DMS79 (cell line): ENCODE data around the gene BMPER.

ENCODE experiments used
- DNase-seq: peaks from one replicate; lab custom pipeline; 2025; lab: John Stamatoyannopoulos, UW

The BMPER gene

GRCh38 chr7:33970536-33970935 is 65.2 kb downstream of the BMPER start:
- no peak for DNase-seq

DNA sequence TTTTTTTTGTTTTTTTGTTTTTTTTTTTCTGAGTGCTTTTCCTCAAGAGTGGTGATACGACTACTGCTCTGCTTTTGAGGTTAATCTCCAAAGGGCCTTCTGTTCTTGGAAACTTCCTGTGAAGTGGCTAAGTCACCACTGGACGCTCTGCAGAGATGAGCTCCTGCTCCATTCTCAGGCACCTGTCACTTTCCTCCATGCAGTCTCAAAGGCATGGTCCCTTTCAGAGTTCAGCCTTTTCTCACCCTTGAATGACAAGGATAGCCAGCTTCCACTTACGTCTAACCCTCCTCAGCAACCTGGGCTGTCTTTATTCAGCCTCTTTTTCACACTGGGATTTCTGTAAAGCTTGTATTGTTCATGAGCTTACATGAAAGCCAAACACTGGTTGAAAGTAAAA is 65.8 kb downstream of the BMPER start:
- DNase-seq, result no peak

DNA sequence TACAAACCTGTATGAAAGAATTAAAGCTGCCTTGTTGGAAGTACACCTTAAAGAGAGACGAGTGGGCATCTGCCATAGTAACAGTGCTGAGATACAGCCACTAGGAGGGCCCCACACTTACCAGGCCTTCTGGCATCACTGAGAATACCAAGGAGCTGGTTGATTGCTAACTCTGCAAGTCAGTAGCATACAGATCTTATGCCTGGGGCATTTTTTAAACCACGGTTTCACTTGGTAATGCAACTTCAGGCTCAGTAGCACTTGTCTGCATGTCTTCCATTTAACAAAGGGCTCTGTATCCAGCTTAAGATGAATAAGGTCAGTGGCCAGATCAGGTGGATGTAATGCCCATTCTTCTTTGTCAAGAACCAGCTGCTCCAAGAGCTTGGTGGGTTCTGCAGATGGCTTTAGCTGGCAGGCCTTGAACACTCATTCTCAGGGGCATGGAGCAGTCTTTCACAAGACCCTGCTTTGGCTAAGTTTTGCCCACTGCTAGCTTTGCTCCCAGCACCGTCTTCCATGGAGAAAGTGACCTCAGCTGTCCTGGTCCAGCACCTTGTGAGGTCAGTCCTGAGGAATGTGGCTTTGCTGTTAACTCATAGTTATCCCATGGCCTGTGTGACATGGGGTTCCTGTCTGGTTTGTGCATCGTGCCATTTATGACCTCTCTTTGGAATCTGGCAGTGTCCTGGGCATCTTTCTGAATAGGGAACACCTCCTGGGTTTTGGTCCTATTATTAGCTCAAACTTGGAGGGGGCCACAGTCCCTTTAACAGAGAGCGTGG is 68.1 kb downstream of the BMPER start:
- DNase-seq, result no peak

DNA sequence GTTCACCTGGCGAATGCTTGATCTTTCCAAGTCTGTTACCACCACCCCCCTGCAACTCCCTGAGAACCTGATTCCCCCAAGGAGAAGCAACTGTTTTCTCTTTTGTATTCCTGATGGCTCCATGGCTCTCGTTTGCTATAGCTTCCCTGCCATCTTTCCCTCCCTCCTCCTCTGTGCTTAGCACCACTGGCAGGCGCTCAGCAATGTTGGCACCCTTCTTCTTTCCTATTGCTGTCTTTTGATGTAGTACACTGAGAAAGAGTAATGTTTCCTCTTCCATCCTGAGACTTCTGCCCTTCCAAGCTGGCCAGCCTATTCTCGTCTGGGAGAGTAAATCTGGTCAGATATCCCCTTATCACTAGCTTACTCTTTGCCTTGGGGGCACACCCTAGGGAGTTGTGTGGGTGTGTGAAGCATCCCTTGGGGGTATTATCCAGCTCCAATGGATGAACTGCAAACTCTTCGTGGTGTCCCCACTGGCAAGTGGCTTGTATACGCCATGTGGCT is 74.0 kb downstream of the BMPER start:
- no peak for DNase-seq

DNA sequence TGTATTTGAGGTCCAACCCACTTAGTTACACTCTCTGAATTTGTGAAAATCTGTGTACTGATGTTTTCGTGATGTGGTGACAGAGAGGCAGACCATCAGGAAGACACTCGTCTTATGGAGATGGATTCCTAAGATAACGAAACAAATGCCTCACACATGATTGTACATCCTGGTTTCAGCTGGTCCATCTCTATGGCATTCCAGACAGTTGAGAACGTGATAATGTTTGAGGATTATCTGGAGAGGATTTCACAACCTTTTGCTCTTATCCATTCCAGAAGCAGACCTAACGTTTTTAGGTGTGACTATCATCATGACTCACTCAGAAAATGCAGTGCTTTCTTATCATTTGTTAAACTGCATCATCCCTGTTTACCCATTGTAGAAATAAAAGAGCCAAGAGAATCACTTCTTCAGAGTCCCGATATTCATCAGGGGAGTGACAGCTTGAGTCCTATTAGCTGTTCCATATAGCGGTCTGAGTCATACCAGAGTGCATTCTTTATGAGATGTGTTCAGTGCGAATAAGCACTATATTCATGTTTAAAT is 74.5 kb downstream of the BMPER start:
- no peak for DNase-seq

- DNase-seq, result no peak
Measured at GRCh38 chr7:33981226-33981625, 75.9 kb downstream of the BMPER start.

GRCh38 chr7:33981671-33982424 is 76.5 kb downstream of the BMPER start:
- DNase-seq, result no peak

- DNase-seq, result no peak
Measured at GRCh38 chr7:33982425-33982786, 77.1 kb downstream of the BMPER start.

- no peak for DNase-seq
Measured at GRCh38 chr7:33986451-33986850, 81.1 kb downstream of the BMPER start.

GRCh38 chr7:33986951-33987947 is 81.9 kb downstream of the BMPER start:
- DNase-seq, result peak; percentile 7

- no peak for DNase-seq
Measured at GRCh38 chr7:33996899-33997298, 91.6 kb downstream of the BMPER start.

DNA sequence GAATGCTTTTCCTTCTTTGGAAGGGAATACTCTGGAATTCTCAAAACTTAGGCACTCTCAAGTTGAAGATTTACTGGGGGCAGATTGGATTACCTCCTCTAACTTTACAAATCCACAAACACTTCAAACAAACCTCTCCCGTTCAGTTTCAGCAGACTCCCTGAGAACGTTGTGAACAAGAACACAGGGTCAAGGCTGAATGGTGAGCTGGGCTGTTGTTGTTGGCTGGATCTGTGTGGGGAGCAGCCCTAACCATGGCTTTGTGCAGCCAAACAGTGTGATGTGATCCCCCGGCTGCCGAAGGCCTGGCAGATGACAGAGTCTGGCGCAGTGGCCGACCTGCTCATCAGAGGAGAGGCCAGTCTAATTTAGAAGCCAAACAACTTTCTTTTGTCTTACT is 93.1 kb downstream of the BMPER start:
- no peak for DNase-seq

DNA sequence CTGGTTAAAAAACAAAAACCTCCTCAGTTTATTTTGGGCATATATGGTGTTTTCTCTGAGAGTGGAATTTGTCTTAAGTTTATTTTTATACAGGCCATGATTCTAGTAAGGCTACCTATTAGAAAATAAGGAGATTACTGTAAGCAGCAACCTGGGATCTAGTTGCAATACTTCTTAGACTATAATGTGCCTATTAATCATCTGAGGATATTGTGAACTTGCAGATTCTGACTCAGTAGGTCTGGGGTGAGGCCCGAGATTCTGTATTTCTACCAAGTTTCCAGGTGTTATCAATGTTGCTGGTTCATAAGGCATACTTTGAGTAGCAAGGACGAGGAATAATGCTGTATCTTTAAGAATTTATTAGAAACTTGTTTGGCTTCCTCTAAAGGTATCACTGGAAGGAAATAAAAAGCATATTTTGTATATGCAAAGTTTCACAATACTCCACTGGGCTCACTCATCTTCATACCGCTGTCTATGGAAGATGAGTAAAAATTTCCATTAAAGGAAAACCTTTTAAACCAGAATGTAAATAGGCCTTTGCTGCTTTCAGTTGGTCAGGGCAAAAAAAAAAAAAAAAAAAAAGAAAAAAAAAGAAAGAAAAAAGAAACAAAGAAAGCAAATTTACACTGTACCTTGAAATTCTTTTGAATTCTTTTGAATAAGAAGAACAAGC is 105.8 kb downstream of the BMPER start:
- no peak for DNase-seq

DNA sequence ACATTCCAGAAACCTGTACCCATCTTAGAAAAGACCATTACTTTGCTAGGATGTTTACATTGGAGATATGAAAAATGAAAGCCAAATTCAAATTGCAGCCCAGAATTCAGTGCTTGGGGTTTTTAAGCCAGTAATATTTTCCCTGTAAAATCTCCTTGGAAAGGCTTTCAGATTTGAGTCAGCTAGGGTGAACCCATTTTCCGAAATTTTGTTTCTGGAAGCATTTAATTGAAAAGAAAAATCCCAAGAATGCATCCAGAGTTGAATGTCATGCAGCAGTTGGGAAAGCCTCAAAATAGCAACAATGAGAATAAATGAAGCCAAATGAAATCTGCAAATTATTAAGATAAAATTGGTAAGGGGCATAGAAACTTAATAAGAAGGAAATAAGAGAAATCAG is 106.4 kb downstream of the BMPER start:
- DNase-seq, result no peak

DNA sequence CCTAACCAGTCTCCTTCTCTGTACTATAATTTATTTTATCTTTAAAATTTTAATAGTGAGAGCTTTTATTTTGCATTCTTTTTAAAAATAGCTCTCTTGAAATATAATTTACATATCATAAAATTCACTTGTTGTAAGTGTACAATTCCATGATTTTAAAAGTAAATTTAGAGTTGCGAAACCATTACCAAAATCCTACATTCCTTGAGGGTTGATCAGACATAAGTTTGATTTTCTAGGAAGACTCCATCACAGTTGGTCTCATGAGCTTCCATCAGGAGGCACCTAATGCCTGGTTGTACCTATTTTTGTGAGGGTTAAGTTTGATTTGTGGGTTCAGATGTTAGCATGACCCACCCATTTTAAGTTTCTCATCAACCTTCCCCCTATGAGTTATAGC is 108.1 kb downstream of the BMPER start:
- no peak for DNase-seq

GRCh38 chr7:34015651-34016050 is 110.3 kb downstream of the BMPER start:
- DNase-seq, result no peak

- no peak for DNase-seq
Measured at GRCh38 chr7:34016876-34017275, 111.5 kb downstream of the BMPER start.

GRCh38 chr7:34019301-34019790 is 114.0 kb downstream of the BMPER start:
- DNase-seq, result peak; percentile 49

DNA sequence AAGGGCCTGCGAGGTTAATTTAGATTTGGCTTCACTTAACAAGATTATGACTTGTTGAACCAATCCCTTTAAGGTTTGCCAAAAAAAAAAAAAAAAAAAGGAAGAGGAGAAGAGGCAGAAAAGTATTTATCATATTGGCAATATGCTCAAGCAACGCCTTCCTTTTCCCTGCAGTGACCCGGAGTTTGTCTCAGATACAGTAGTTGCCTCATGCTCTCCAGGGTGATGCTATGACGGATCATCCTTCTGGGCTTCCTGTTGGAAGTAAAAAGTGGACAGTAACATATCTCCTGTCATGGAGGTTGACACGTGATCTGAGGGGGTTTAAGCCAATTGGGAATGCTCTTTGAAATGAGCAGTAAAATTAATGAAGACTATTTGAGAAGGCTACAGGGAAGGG is 117.3 kb downstream of the BMPER start:
- DNase-seq, result no peak

- DNase-seq, result no peak
Measured at GRCh38 chr7:34025600-34025999, 120.3 kb downstream of the BMPER start.
